Stimulated activated CD8-positive, alpha-beta memory T cell treated with anti-CD3 and anti-CD28 coated beads, Interleukin-2, amount 100 ng/mL, for 48 hours (primary cell): Measurements from ENCODE around the gene RIT2.

ENCODE experiments used
- DNase-seq, 2 donors: peaks; one replicate each; pipeline ENCODE4 v3.0.0-alpha.2; 2020; ENCODE audit warnings: low read depth in 2 of 2

Gene RIT2

DNA sequence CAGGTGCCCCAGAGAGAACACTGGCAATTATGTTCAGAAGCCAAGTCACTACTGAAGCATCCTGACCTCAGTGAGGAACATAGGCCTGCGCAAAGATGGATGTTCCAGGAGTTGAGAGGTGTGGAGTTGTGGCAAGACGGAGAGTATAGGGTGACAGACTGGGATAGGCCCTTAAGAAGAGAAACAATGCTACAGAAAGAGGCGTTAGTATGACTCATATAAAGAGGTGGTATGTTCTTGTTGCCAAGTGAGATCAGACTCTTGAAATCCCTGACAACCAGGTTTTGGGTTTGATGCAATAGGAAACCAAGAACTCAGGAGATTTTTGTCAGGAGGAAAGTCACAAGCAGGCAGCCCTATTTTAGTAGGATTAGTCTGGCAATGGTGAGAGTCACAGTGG lies 185.6 kb downstream of the RIT2 start:
- DNase-seq, result no peak

- no peak for DNase-seq
Observed at GRCh38 chr18:42929181-42929580, 186.3 kb downstream of the RIT2 start.

DNA sequence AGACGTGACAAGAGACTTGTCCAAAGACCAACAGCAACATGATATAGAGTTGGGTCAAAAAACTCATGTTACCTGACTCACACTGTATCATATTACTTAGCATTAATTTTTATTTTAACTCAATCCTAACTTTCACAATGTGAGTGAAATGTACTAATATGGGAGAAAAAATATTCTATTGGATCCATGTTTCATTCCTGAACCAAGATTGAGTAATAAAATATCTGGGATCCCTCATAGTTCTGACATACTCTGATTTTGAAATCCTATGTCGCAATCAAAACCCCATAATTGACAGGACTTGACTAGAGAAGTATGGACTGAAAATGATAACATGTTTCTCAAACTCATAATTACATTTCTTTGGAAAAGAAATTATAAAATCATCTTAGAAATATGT lies 190.4 kb downstream of the RIT2 start:
- DNase-seq, result no peak

DNA sequence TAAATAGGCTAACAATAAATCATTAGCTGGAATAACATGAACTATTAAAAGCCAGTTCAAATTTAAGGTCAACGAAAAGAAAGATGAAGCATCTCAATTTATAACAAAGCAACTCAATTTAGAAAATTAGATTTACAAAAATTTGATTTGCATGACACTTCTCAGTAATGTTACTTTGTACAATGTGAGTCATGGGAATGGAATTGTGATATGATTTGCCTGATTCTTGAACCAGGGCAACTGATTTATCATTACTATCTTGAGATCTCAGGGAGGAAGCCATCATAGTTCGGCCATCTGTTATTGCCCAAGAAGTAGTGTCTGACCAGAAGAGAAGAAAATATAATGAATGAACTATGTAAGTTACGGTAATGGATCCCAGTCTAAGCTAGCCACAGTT lies 193.1 kb downstream of the RIT2 start:
- DNase-seq, result no peak

DNA sequence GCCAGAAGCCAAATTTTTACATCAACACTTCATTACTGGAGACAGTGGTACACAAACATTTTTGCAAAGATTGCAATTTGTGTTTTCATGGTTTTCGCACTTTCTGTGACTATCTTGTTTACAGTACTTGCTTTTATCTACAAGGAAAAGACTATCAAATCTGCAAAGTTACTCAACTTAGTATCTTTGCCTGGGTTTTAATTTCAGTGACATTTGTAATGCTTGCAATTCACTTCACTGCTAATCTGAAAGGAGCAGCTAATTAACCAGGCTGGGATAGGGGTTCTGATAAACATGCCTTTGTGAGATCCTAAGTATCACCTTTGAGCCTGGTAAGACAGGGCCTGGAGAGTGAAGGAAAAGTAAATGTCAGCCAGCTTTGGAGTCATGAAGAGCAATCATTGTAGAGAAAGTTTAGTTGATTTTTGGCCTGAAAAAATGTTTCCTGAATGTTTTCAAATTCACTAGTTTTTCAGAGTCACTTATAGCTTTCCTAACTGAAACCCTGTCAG lies 194.2 kb downstream of the RIT2 start:
- DNase-seq, result no peak

DNA sequence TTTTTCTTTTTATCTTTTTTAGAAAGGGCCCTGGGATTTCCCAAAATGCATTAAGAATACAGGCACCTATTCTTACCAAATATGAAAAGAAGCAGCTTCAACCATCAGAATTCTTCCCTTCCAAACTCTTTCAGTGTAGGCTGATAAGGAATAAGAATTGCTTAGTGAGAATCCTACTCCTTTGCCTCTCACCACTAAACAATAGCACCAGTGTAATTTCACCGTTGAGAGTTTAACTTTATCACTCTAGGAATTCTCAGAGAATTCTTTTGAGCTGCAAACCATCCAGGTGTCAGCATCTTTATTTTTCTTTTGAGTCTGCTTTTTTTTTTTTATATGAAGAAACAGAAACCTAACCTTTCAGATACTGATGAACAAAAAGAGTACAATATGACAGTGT lies 194.9 kb downstream of the RIT2 start:
- DNase-seq, result no peak

DNA sequence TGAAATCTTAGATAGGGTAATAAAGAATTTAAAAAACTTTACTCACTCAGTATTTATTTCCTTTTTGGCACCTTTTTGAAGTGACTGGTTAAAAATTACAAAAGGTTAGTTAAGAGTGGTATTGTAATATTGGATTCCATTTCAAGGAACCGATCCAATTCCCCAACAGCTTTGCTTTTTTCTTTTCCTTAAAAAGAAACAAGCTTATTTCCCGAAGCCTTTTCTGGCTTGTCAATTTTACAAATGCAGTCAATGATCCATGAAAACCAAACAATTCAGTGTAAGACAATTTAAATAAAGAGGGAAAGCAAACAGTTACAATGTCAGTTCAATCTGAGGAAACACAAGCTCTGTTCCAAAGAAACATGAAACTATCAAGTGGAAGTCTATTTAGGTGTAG lies 200.2 kb downstream of the RIT2 start:
- DNase-seq, result no peak

DNA sequence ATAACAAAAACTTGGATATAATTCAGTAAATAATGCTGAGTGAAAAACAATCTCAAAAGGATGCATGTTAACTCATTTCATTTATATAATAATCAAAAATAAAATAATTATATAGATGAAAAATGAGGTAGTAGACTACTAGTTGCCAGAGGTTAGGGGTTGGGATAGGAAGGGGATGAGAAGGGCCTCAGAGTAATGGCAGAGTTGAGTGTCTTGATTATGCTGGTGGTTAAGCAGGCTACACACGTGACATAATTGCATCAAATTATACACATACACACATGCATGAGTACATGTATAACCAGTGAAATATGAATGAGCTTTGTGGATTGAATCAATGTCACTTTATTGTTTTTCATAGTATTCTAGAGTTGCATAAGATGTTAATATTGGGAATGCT lies 201.0 kb downstream of the RIT2 start:
- DNase-seq, result no peak

DNA sequence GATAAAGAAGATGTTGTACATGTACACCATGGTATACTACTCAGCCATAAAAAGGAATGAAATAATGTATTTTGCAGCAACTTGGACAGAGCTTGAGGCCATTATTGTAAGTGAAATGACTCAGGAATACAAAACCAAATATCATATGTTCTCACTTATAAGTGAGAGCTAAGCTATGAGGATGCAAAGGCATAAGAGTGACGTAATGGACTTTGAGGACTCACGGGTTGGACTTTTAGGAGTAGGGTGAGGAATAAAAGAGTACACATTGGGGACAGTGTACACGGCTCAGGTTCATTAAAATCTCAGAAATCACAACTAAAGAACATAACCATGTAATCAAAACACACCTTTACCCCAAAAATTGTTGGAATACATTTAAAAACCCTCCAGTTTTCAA lies 206.4 kb downstream of the RIT2 start:
- no peak for DNase-seq

GRCh38 chr18:42906761-42907160 lies 208.7 kb downstream of the RIT2 start:
- no peak for DNase-seq

- no peak for DNase-seq
Observed at GRCh38 chr18:42901161-42901560, 214.3 kb downstream of the RIT2 start.

DNA sequence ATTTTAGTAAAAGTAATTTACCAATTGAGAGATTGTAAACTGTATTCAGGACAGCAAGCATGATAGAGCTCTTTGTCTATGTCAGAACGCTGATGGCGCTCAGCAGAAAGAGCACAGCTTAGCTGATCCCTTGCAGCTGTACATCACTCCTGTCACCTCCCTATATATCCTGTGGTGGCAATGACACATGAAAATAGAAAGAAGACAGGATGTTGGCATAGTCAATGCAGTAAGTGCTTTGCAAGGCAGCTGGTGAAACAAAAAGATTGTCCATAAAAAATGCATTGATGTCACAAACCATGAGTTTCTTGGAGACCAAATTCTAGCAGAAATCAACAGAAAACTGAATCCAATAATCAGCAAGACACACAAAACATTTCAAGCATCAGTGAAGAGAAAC lies 221.5 kb downstream of the RIT2 start:
- DNase-seq, result no peak

DNA sequence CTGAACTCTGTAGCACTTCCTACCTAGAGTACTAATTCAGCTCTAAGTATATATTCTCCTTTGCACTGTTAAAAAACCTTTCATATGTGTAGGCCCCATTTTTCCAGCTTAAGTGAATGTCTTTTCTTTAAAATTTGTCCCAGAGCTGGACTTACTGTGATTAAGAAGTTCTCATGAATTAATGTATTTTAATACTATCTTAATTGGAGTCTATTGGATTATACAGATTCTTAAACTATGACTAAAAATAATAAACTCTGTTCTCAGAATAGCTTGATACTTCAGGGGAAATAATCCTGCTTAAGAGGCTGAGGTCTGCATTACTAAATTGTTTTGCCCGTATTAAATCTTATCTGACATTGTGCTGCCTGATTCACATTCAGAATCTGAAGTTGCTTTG lies 223.3 kb downstream of the RIT2 start:
- no peak for DNase-seq

DNA sequence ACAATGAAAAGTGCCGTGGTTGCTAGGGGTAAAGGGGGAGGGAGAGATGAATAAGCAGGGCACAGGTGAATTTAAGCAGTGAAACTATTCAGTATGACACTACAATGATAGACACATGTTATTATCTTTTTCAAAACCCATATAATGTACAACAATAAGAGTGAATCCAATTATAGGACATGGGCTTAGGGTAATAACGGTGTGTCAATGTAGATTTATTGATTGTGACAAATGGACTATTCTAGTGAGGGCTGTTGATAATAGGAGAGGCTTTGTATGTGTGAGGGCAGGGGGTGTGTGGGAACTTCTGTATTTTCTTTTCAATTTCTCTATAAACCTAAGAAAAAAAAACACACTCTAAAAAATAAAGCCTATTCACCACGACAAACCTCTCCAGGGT lies 223.8 kb downstream of the RIT2 start:
- DNase-seq, result no peak

DNA sequence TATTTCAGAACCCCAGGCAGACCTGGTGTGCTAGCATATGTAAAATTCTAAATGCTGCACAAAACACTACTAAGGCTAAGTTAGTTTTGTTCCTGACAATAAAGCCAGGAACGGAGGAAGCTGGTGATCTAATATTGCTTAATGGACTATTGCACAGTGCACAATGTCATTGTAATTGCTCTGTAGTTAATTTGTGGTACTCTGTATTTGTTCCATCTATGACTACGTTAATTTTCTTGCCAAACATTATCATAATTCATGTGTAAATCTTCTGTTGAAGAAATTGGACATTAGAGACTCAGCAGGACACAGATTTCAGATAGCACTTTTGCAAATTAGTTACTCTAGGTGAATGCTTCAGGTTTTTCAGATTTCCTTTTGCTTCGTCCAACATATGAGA lies 232.3 kb downstream of the RIT2 start:
- DNase-seq, result no peak

DNA sequence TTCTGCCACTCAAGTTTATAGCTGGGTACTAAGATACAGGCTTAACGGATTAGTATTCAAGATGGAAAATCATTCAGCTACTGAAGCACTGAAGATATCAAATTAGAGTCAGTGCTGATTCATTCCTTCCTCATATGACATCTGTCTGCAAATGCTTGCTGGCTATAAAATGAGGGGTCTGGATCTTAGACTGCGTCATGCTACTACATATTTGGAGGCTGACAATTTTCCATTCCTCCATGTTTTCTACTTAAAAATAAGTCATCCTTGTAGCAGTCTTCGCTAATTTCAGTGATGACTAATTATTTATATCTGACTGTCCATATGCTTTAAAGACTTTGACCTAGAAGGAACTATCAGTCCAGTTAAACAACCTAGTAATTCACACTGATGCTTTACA lies 233.4 kb downstream of the RIT2 start:
- DNase-seq, result no peak

GRCh38 chr18:42872838-42873237 lies 242.6 kb downstream of the RIT2 start:
- DNase-seq, result no peak

DNA sequence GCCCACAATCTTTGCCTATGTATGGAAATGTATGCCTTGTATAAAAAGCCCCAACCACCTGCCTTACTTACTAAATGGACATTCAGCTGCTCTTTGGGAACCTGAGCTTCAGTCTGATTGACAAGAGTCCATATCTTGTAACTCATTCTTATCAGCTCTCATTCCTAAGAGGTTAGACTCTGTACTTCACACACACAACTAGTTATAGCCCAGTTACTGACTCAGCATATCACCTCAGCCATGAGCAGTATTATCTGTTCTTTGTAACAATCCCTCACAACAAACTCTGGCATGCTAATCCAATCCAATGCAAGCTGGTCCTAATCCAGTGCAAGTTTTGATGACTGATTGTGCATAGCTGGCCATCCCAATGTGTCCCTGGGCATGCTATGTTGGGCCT lies 250.6 kb downstream of the RIT2 start:
- no peak for DNase-seq

DNA sequence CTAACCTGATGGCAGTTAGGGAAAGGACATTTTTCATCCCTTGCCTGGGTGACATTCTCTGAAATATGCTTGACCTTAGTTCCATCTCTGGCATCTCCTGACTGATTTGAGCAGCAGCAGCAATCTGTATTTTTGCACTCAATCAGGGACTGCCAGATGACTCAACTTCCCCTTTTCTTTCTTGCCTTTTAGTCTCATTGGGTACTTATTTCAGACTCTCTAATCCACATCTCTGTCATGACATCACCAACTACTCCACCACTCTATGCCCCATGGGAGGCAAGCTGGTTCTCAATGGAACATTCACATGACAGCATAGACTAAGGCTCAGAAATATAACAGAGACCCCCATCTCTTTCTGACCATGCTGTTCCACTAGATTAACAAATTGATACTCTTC lies 254.2 kb downstream of the RIT2 start:
- no peak for DNase-seq

DNA sequence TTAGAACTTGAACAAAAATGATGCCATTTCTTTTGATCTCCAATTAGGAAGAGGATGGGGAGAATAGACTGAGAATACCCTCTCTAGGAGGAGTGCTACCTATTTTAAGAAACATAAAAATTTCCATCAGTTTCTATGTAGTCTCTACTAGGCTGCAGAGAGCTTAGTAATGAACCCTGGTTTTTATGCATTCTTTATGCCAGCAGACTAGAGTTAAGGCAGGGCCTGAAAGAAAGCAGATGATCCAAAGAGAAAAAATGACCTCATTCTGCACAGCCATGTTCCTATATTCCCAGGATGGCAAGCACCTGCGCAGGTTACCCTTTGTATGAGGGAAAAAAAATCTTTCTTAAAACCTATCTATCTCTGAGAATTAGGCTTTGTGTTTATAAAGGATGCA lies 254.9 kb downstream of the RIT2 start:
- no peak for DNase-seq

GRCh38 chr18:42860011-42860410 lies 255.5 kb downstream of the RIT2 start:
- DNase-seq, result no peak

DNA sequence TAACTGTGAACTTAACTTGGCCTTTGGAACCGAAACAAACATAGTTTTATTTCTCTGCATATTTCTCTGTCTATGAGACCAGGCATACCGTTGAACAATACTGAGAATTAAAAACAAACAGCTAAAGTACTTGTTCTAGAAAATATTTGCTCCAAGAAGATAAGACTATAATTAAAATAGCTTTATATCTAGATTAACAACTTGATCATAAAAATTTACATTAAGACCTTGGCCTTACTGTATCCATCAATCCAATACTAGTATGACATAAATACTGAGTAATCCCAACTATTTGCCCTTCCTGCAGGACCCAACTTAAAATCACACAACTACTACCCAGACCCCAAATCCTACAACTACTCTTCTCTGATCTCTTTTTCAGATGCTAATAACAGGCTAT lies 260.9 kb downstream of the RIT2 start:
- no peak for DNase-seq

GRCh38 chr18:42850174-42851083 lies 265.1 kb downstream of the RIT2 start:
- DNase-seq, result no peak

- DNase-seq, result no peak
Observed at GRCh38 chr18:42839408-42839807, 276.1 kb downstream of the RIT2 start.
